Astrocyte (in vitro differentiated cells and primary cell): ENCODE results near the gene FLOT2.

ENCODE experiments used
- EZH2 ChIP-seq: IDR thresholded peaks from 2 replicates; pipeline ENCODE4 v1.6.1; 2012; ENCODE audit warnings: mild to moderate bottlenecking, low read length, inconsistent platforms; ENCODE audit not compliant: insufficient read depth
- TF ChIP-seq, protein P1 (sequence below): IDR thresholded peaks from 2 replicates; pipeline ENCODE4 v1.5.1; 2011; ENCODE audit warnings: low read depth, mild to moderate bottlenecking, inconsistent platforms, low read length, moderate library complexity; ENCODE audit not compliant: insufficient read depth

DNA sequence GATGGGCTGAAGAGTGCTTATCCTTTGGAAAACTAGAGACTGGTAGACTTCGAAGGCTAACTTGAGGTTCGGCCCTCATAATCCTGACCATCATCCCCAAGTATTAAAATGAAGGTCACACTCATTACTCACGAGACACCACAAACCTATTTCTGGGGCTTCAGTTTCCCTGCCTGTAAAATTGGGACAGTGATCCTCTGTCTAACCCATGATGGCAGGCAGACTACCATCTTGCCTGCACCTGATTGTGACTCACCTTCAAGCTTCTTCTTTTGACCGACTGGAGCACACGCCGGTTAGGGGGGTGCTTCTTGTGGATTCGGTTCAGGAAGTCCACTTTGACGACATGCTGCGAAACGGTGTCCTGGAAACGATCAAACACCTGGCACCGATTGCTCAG lies 19.5 kb upstream of the FLOT2 start:
- TF ChIP-seq, protein P1, sequence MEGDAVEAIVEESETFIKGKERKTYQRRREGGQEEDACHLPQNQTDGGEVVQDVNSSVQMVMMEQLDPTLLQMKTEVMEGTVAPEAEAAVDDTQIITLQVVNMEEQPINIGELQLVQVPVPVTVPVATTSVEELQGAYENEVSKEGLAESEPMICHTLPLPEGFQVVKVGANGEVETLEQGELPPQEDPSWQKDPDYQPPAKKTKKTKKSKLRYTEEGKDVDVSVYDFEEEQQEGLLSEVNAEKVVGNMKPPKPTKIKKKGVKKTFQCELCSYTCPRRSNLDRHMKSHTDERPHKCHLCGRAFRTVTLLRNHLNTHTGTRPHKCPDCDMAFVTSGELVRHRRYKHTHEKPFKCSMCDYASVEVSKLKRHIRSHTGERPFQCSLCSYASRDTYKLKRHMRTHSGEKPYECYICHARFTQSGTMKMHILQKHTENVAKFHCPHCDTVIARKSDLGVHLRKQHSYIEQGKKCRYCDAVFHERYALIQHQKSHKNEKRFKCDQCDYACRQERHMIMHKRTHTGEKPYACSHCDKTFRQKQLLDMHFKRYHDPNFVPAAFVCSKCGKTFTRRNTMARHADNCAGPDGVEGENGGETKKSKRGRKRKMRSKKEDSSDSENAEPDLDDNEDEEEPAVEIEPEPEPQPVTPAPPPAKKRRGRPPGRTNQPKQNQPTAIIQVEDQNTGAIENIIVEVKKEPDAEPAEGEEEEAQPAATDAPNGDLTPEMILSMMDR = no peak
- TF ChIP-seq EZH2 = no peak
